ENCODE data around the gene ACHE. TPM values are rescaled to one million over a fixed set of nuclear protein-coding genes. Genes with fewer than 3 reads are reported as not detected.

The ACHE gene
- total RNA-seq, 1 donor, result not detected

DNA sequence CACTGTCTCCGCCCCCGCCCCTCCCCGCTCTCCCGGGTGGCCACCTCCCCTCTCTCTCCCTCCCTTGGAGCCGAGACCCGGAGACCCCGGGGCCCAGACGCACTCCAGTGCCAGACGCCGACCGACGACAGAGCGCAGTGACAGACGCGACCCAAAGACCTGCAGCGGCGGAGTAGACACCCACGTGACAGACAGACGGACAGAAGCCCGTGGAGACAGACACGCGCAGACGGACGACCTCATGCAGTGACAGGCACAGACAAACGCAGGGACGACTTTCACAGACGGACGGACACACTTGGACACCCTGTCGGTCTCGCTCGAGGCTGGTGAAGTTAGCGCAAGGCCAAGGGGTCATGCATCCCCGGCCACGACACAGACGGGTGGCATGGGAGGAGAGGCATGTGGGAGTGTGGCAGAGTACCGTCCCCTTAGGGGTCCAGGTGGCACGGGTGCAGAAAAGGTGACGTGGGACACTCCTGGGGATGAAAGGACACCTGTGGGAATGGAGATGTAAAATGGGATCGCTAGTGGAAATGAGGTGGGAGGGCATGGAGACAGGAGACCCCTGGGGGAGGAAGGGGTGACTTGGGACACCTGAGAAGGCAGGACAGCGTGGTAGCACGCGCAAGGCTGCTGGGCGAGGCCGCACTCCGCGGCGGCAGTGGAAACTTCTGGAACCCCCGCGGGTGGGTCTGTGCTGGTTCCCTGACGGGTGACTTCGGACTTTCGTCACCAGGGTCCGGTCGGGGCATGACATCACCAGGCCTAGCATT, 456 bp upstream of the ACHE start:
- no peak overlapping the region for H3K4me3 ChIP-seq (ENCODE audit: low read depth, low read length)
- TF ChIP-seq, protein P1, sequence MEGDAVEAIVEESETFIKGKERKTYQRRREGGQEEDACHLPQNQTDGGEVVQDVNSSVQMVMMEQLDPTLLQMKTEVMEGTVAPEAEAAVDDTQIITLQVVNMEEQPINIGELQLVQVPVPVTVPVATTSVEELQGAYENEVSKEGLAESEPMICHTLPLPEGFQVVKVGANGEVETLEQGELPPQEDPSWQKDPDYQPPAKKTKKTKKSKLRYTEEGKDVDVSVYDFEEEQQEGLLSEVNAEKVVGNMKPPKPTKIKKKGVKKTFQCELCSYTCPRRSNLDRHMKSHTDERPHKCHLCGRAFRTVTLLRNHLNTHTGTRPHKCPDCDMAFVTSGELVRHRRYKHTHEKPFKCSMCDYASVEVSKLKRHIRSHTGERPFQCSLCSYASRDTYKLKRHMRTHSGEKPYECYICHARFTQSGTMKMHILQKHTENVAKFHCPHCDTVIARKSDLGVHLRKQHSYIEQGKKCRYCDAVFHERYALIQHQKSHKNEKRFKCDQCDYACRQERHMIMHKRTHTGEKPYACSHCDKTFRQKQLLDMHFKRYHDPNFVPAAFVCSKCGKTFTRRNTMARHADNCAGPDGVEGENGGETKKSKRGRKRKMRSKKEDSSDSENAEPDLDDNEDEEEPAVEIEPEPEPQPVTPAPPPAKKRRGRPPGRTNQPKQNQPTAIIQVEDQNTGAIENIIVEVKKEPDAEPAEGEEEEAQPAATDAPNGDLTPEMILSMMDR (IDR thresholded peaks at IDR 0.05; ENCODE audit: insufficient read depth, low read length), result no peak
- DNase-seq (ENCODE audit: low read depth), result no peak

GRCh38 chr7:100894860-100895700, 608 bp downstream of the ACHE start:
- TF ChIP-seq, protein P1 (IDR thresholded peaks at IDR 0.05; ENCODE audit: insufficient read depth, low read length), result peak; percentile 81
- DNase-seq (ENCODE audit: low read depth), result no peak
- peak overlapping the region; percentile 48 for H3K4me3 ChIP-seq (ENCODE audit: low read depth, low read length)

GRCh38 chr7:100893910-100894721, 1.6 kb downstream of the ACHE start:
- H3K4me3 ChIP-seq (ENCODE audit: low read depth, low read length), result no peak overlapping the region
- no peak for DNase-seq (ENCODE audit: low read depth)
- TF ChIP-seq, protein P1 (IDR thresholded peaks at IDR 0.05; ENCODE audit: insufficient read depth, low read length), result no peak

DNA sequence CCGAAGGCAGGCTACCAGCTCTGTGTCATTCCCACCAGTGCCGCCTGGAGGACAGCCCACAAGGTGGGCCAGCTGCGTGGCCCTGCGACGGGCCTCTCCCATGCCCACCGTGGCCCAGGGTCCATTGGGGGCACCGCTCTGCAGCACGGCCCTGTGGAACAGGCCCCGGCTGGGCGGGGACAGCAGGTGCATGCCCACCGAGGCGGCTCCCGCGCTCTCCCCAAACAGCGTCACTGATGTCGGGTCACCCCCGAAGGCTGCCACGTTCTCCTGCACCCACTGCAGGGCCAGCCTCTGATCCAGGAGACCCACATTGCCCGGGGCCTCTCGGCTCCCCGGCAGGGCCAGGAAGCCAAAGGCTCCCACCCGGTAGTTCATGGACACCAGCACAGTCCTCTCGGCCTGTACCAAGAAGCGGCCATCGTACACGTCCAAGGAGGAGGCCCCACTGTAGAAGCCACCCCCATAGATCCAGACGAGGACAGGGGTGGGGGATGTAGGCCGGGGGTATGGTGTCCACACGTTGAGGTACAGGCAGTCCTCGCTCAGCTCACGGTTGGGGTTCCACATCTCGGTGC, 2.3 kb downstream of the ACHE start:
- no peak overlapping the region for H3K4me3 ChIP-seq (ENCODE audit: low read depth, low read length)
- DNase-seq (ENCODE audit: low read depth), result no peak
- TF ChIP-seq, protein P1 (IDR thresholded peaks at IDR 0.05; ENCODE audit: insufficient read depth, low read length), result no peak

GRCh38 chr7:100892364-100893317, 3.0 kb downstream of the ACHE start:
- TF ChIP-seq, protein P1 (IDR thresholded peaks at IDR 0.05; ENCODE audit: insufficient read depth, low read length), result no peak
- H3K4me3 ChIP-seq (ENCODE audit: low read depth, low read length), result no peak overlapping the region
- DNase-seq (ENCODE audit: low read depth), result no peak
